IMR-90 (cell line): Measurements from ENCODE around the gene RASL11B.

Source experiments
- ELK1 ChIP-seq: fragments of 150-350 bp; IDR thresholded peaks from 2 replicates; pipeline ENCODE4 v1.6.1; 2016; ENCODE audit warnings: low read depth, mild to moderate bottlenecking, low read length, moderate library complexity, borderline replicate concordance
- MAFK ChIP-seq: IDR thresholded peaks from 2 replicates; pipeline ENCODE4 v1.6.1; 2012; ENCODE audit warnings: low read depth, low read length, improper control_type of control experiment
- MAZ ChIP-seq: IDR thresholded peaks from 2 replicates; pipeline ENCODE4 v1.6.1; 2012; ENCODE audit warnings: low read depth, mild to moderate bottlenecking, low read length, improper control_type of control experiment, moderate library complexity, borderline replicate concordance
- MXI1 ChIP-seq: IDR thresholded peaks from 2 replicates; pipeline ENCODE4 v1.6.1; 2012; ENCODE audit warnings: low read depth, mild to moderate bottlenecking, low read length, moderate library complexity, borderline replicate concordance
- POLR2A ChIP-seq: IDR thresholded peaks from 2 replicates; pipeline ENCODE4 v1.6.1; 2012; ENCODE audit warnings: mild to moderate bottlenecking, low read depth, low read length
- RAD21 ChIP-seq: IDR thresholded peaks from 2 replicates; pipeline ENCODE4 v1.6.1; 2012; ENCODE audit warnings: low read length, improper control_type of control experiment
- SMC3 ChIP-seq: fragments of 150-350 bp; IDR thresholded peaks from 2 replicates; pipeline ENCODE4 v1.6.1; 2016; ENCODE audit warnings: low read depth, mild to moderate bottlenecking, antibody characterized with exemption, low read length, moderate library complexity
- TF ChIP-seq, protein P1 (sequence below): conservative IDR thresholded peaks from 2 replicates; pipeline ENCODE4 v1.5.1; 2012; ENCODE audit warnings: mild to moderate bottlenecking, low read depth, low read length, improper control_type of control experiment
- TF ChIP-seq, protein P2 (sequence below): fragments of 150-350 bp; IDR thresholded peaks from 2 replicates; pipeline ENCODE4 v1.6.1; 2017; ENCODE audit warnings: mild to moderate bottlenecking, antibody characterized with exemption, low read length, low read depth

DNA sequence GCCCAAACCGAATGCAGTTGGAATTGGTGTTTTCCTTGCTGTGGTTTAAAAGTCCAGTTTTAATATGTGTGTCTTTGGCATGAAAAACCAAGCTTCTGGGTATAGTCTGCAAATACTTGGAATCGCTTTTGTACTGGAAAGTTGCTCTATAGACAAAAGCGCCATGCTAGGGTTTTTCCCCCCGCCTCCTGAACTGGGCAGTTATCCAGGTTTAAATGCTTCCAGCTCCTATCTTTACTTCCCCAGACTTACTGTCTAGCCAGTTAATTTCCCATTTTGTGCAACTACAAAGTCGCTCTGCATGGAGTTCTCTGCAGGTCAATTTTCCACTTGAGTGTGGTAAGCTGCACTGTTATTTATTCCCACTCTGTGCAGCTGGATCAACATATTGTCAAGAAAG lies 2.7 kb downstream of the RASL11B start:
- TF ChIP-seq, protein P1, sequence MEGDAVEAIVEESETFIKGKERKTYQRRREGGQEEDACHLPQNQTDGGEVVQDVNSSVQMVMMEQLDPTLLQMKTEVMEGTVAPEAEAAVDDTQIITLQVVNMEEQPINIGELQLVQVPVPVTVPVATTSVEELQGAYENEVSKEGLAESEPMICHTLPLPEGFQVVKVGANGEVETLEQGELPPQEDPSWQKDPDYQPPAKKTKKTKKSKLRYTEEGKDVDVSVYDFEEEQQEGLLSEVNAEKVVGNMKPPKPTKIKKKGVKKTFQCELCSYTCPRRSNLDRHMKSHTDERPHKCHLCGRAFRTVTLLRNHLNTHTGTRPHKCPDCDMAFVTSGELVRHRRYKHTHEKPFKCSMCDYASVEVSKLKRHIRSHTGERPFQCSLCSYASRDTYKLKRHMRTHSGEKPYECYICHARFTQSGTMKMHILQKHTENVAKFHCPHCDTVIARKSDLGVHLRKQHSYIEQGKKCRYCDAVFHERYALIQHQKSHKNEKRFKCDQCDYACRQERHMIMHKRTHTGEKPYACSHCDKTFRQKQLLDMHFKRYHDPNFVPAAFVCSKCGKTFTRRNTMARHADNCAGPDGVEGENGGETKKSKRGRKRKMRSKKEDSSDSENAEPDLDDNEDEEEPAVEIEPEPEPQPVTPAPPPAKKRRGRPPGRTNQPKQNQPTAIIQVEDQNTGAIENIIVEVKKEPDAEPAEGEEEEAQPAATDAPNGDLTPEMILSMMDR = no peak
- TF ChIP-seq RAD21 (no peak), MAZ (no peak), POLR2A (no peak), MXI1 (no peak), MAFK (no peak), ELK1 (no peak), SMC3 (no peak)
- TF ChIP-seq, protein P2, sequence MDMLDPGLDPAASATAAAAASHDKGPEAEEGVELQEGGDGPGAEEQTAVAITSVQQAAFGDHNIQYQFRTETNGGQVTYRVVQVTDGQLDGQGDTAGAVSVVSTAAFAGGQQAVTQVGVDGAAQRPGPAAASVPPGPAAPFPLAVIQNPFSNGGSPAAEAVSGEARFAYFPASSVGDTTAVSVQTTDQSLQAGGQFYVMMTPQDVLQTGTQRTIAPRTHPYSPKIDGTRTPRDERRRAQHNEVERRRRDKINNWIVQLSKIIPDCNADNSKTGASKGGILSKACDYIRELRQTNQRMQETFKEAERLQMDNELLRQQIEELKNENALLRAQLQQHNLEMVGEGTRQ = no peak
